HEK293T (cell line): ENCODE data around the gene ACSM5.
"Not testable (repeated sequence)": the region's sequence is repeated elsewhere in the genome, so short reads cannot be mapped to it uniquely, and the experiment has no call there.

Experiments used
- CTCF ChIA-PET: fragments of 350-600 bp; formaldehyde crosslinking; extraction: SDS; loops from one replicate; lab custom pipeline; 2021; ENCODE audit warnings: antibody characterized with exemption, inconsistent platforms; lab: Yijun Ruan, JAX
- POLR2A ChIA-PET: fragments of 350-600 bp; formaldehyde crosslinking; extraction: SDS; loops from one replicate; lab custom pipeline; 2020; ENCODE audit warnings: antibody characterized with exemption, inconsistent platforms; lab: Yijun Ruan, JAX
- DNase-seq: peaks from one replicate; pipeline ENCODE4 v3.0.0; 2012; ENCODE audit warnings: mixed read lengths; ENCODE audit errors: extremely low spot score
- ARNT ChIP-seq: fragments of 450-650 bp; IDR thresholded peaks from 2 replicates; pipeline ENCODE4 v1.6.1; 2017; ENCODE audit warnings: mild to moderate bottlenecking
- BHLHE40 ChIP-seq: fragments of 450-650 bp; IDR thresholded peaks from 2 replicates; pipeline ENCODE4 v1.6.1; 2016; ENCODE audit warnings: mild to moderate bottlenecking, moderate library complexity, borderline replicate concordance
- CTBP1 ChIP-seq: fragments of 450-650 bp; IDR thresholded peaks from 2 replicates; pipeline ENCODE4 v1.6.1; 2016; ENCODE audit warnings: borderline replicate concordance
- ELF4 ChIP-seq: fragments of 450-650 bp; IDR thresholded peaks from 2 replicates; pipeline ENCODE4 v1.6.1; 2017; ENCODE audit warnings: antibody characterized with exemption
- FOXA1 ChIP-seq: fragments of 450-650 bp; IDR thresholded peaks from 2 replicates; pipeline ENCODE4 v1.6.1; 2016; ENCODE audit warnings: mild to moderate bottlenecking
- FOXK2 ChIP-seq: fragments of 450-650 bp; IDR thresholded peaks from 2 replicates; pipeline ENCODE4 v1.6.1; 2016; ENCODE audit warnings: mild to moderate bottlenecking
- FOXM1 ChIP-seq: fragments of 450-650 bp; IDR thresholded peaks from 2 replicates; pipeline ENCODE4 v1.6.1; 2017; ENCODE audit warnings: mild to moderate bottlenecking, borderline replicate concordance
- HDGF ChIP-seq: fragments of 450-650 bp; IDR thresholded peaks from 2 replicates; pipeline ENCODE4 v1.6.1; 2017; ENCODE audit warnings: antibody characterized with exemption, borderline replicate concordance
- L3MBTL2 ChIP-seq: fragments of 450-650 bp; conservative IDR thresholded peaks from 2 replicates; pipeline ENCODE4 v1.6.1; 2016; ENCODE audit warnings: mild to moderate bottlenecking
- LEF1 ChIP-seq: fragments of 450-650 bp; IDR thresholded peaks from 2 replicates; pipeline ENCODE4 v1.6.1; 2017; ENCODE audit warnings: mild to moderate bottlenecking, borderline replicate concordance
- NFRKB ChIP-seq: fragments of 450-650 bp; IDR thresholded peaks from 2 replicates; pipeline ENCODE4 v1.6.1; 2016; ENCODE audit warnings: mild to moderate bottlenecking, moderate library complexity
- PKNOX1 ChIP-seq: fragments of 450-650 bp; IDR thresholded peaks from 2 replicates; pipeline ENCODE4 v1.6.1; 2016
- SP1 ChIP-seq: fragments of 450-650 bp; IDR thresholded peaks from 2 replicates; pipeline ENCODE4 v1.6.1; 2017
- SUZ12 ChIP-seq: fragments of 450-650 bp; IDR thresholded peaks from 2 replicates; pipeline ENCODE4 v1.6.1; 2016; ENCODE audit warnings: mild to moderate bottlenecking
- TARDBP ChIP-seq: fragments of 450-650 bp; IDR thresholded peaks from 2 replicates; pipeline ENCODE4 v1.6.1; 2016
- ZNF384 ChIP-seq: fragments of 450-650 bp; IDR thresholded peaks from 2 replicates; pipeline ENCODE4 v1.6.1; 2016

The ACSM5 gene

GRCh38 chr16:20401475-20402016 lies 7.8 kb upstream of the ACSM5 start:
- CTCF ChIA-PET, result no interaction called here
- POLR2A ChIA-PET, result no interaction called here
- TF ChIP-seq HDGF (no peak), BHLHE40 (no peak), FOXK2 (no peak), PKNOX1 (no peak), L3MBTL2 (no peak), ZNF384 (no peak), SUZ12 (no peak), FOXA1 (no peak), SP1 (no peak)
- DNase-seq, result no peak

- POLR2A ChIA-PET, result no interaction called here
- CTCF ChIA-PET, result interaction anchor here (0.6 kb wide), 1 partner anchor 722 kb away, joined by 3 read pairs; no protein-coding TSS in a partner anchor
- TF ChIP-seq LEF1, result no peak
- TF ChIP-seq FOXK2, result no peak
- TF ChIP-seq FOXM1, result no peak
- no peak for DNase-seq
Measured at GRCh38 chr16:20402651-20403050, 6.7 kb upstream of the ACSM5 start.

- CTCF ChIA-PET, result no interaction called here
- no peak for DNase-seq
- POLR2A ChIA-PET, result no interaction called here
- TF ChIP-seq LEF1 (no peak), L3MBTL2 (no peak), FOXK2 (no peak), SUZ12 (no peak), SP1 (no peak), HDGF (no peak), TARDBP (no peak), FOXA1 (no peak)
Measured at GRCh38 chr16:20404637-20405036, 4.7 kb upstream of the ACSM5 start, which contains the start of gene PDILT. TSS of gene PDILT (minus strand) at chr16:20404737. CDS start at chr16:20399300, 5,437 bp downstream.

- no peak for DNase-seq
- no peak for TF ChIP-seq CTBP1
- TF ChIP-seq ELF4, result no peak
- TF ChIP-seq FOXK2, result no peak
- TF ChIP-seq FOXA1, result no peak
- TF ChIP-seq L3MBTL2, result no peak
- no peak for TF ChIP-seq ARNT
- TF ChIP-seq ZNF384, result no peak
- no peak for TF ChIP-seq PKNOX1
- no peak for TF ChIP-seq SP1
- no peak for TF ChIP-seq HDGF
- TF ChIP-seq FOXM1, result no peak
- TF ChIP-seq LEF1, result no peak
- no peak for TF ChIP-seq BHLHE40
- no peak for TF ChIP-seq TARDBP
- TF ChIP-seq SUZ12, result no peak
- no peak for TF ChIP-seq NFRKB
- POLR2A ChIA-PET, result no interaction called here
- CTCF ChIA-PET, result no interaction called here
Measured at GRCh38 chr16:20410121-20410723, 888 bp downstream of the ACSM5 start.

- POLR2A ChIA-PET, result no interaction called here
- CTCF ChIA-PET, result no interaction called here
Measured at GRCh38 chr16:20411055-20411454, 1.7 kb downstream of the ACSM5 start.

GRCh38 chr16:20415541-20415940 lies 6.2 kb downstream of the ACSM5 start:
- TF ChIP-seq SUZ12 (no peak), CTBP1 (no peak), LEF1 (no peak), L3MBTL2 (no peak)
- DNase-seq, result no peak
- POLR2A ChIA-PET, result no interaction called here
- CTCF ChIA-PET, result no interaction called here

More at GRCh38 chr16:20411055-20411454, 1.7 kb downstream of the ACSM5 start:
- no peak for DNase-seq
- no peak for TF ChIP-seq SUZ12
- TF ChIP-seq LEF1, result no peak
- TF ChIP-seq PKNOX1, result no peak
- no peak for TF ChIP-seq SP1
- no peak for TF ChIP-seq FOXK2
- no peak for TF ChIP-seq FOXA1
- no peak for TF ChIP-seq ARNT
- TF ChIP-seq L3MBTL2, result no peak
- no peak for TF ChIP-seq TARDBP
- no peak for TF ChIP-seq BHLHE40
- no peak for TF ChIP-seq HDGF
- TF ChIP-seq FOXM1, result no peak
- no peak for TF ChIP-seq ZNF384
- no peak for TF ChIP-seq NFRKB

- POLR2A ChIA-PET, DNase-seq, CTCF ChIA-PET: not testable (repeated sequence)
Measured at GRCh38 chr16:20419093-20419492, 9.8 kb downstream of the ACSM5 start.

GRCh38 chr16:20421748-20422147 lies 12.4 kb downstream of the ACSM5 start:
- DNase-seq, POLR2A ChIA-PET, CTCF ChIA-PET: not testable (repeated sequence)

GRCh38 chr16:20423772-20424128 lies 14.4 kb downstream of the ACSM5 start:
- POLR2A ChIA-PET, CTCF ChIA-PET, DNase-seq: not testable (repeated sequence)
